Posterior vena cava (tissue), 2 donors: Measurements from ENCODE around the gene AP3B1. TPM values are rescaled to one million over a fixed set of nuclear protein-coding genes. Genes with fewer than 3 reads are reported as not detected.

Experiments
- DNase-seq: peaks from one replicate; pipeline ENCODE4 v3.0.0-alpha.2; 2020; ENCODE audit warnings: low spot score
- intact Hi-C, 2 donors: fragments of 100-400 bp; cut with DNase I; formaldehyde crosslinking; loops; one replicate each; pipeline versions ENCODE4 v1.14.1 to v1.14.2; 2022 to 2023
- total RNA-seq, 2 donors: library from RNA; stranded (reverse); fragmentation: NEBNext Ultra II Directional; extraction: Animal tissue kit (Norgen Biotek cat#: 25700); gene quantifications; one replicate each; pipeline ENCODE4 v1.2.1, GENCODE V29; 2021
- donor health status: DM: yes; HTN: yes; CAD: no.
- donor health status: DM: yes; HTN: yes; CAD: no.

Gene AP3B1
- total RNA-seq, 2 donors from 2014 or later = 37.0 to 44.4 TPM

GRCh38 chr5:77994943-77995342 is 299.6 kb downstream of the AP3B1 start:
- intact Hi-C loops = no loop called here
- DNase-seq = no peak

GRCh38 chr5:77993855-77994318 is 300.6 kb downstream of the AP3B1 start:
- no peak for DNase-seq
- intact Hi-C loops = no loop called here

GRCh38 chr5:77993141-77993854 is 301.2 kb downstream of the AP3B1 start:
- no peak for DNase-seq
- intact Hi-C loops = no loop called here

- no peak for DNase-seq
- intact Hi-C loops = no loop called here
These were observed 303.4 kb downstream of the AP3B1 start for GRCh38 chr5:77991084-77991483.

GRCh38 chr5:77990020-77990419 is 304.5 kb downstream of the AP3B1 start:
- no peak for DNase-seq
- intact Hi-C loops = no loop called here

- no peak for DNase-seq
These were observed 306.5 kb downstream of the AP3B1 start for GRCh38 chr5:77987988-77988387.

GRCh38 chr5:77987331-77987730 is 307.2 kb downstream of the AP3B1 start:
- intact Hi-C loops = no loop called here

More at GRCh38 chr5:77987988-77988387, 306.5 kb downstream of the AP3B1 start:
- intact Hi-C loops = no loop called here

GRCh38 chr5:77986261-77986660 is 308.2 kb downstream of the AP3B1 start:
- no peak for DNase-seq
- intact Hi-C loops = no loop called here

More at GRCh38 chr5:77987331-77987730, 307.2 kb downstream of the AP3B1 start:
- no peak for DNase-seq

GRCh38 chr5:77985247-77985646 is 309.3 kb downstream of the AP3B1 start:
- intact Hi-C loops = no loop called here
- DNase-seq = no peak

GRCh38 chr5:77984587-77984986 is 309.9 kb downstream of the AP3B1 start:
- intact Hi-C loops = no loop called here
- DNase-seq = no peak

- DNase-seq = no peak
- intact Hi-C loops = no loop called here
These were observed 310.9 kb downstream of the AP3B1 start for GRCh38 chr5:77983482-77984199.

GRCh38 chr5:77981820-77982219 is 312.7 kb downstream of the AP3B1 start:
- intact Hi-C loops = no loop called here
- no peak for DNase-seq

GRCh38 chr5:77974576-77974975 is 319.9 kb downstream of the AP3B1 start:
- DNase-seq = no peak
- intact Hi-C loops = no loop called here

GRCh38 chr5:77973253-77973609 is 321.3 kb downstream of the AP3B1 start:
- intact Hi-C loops = no loop called here
- no peak for DNase-seq

GRCh38 chr5:77972469-77973252 is 321.8 kb downstream of the AP3B1 start:
- no peak for DNase-seq
- intact Hi-C loops = no loop called here

- no peak for DNase-seq
- intact Hi-C loops = no loop called here
These were observed 322.6 kb downstream of the AP3B1 start for GRCh38 chr5:77971776-77972468.

GRCh38 chr5:77970891-77971290 is 323.6 kb downstream of the AP3B1 start:
- intact Hi-C loops = no loop called here
- no peak for DNase-seq

GRCh38 chr5:77963795-77964194 is 330.7 kb downstream of the AP3B1 start:
- intact Hi-C loops = no loop called here
- DNase-seq = no peak

- no peak for DNase-seq
- intact Hi-C loops = no loop called here
These were observed 333.6 kb downstream of the AP3B1 start for GRCh38 chr5:77960863-77961396.
